Thyroid gland (tissue), 4 donors: ENCODE results near the gene DTHD1.

Experiments
- CTCF ChIP-seq, 6 experiments: fragments of 200-600 bp in 3 of 6; fragments of 450-650 bp in 3 of 6; sonication (generic) in 3 of 6; IDR thresholded peaks; one replicate each; pipeline ENCODE4 v1.5.1; 2016 to 2019; ENCODE audit warnings: antibody characterized with exemption in 6 of 6, mild to moderate bottlenecking in 2 of 6, inconsistent platforms in 1 of 6, moderate library complexity in 1 of 6
- POLR2A ChIP-seq, 2 donors: fragments of 450-650 bp; IDR thresholded peaks; one replicate each; pipeline ENCODE4 v1.6.1; 2017; ENCODE audit warnings: antibody characterized with exemption in 2 of 2, mild to moderate bottlenecking in 2 of 2, moderate library complexity in 1 of 2

- TF ChIP-seq CTCF (IDR thresholded peaks at IDR 0.05) (no peak), POLR2A (IDR thresholded peaks at IDR 0.05) (peak in 1 of 2 donors; percentile 32)
Observed at GRCh38 chr4:36343501-36344175, 62.2 kb downstream of the DTHD1 start.
